ENCODE measurements around the gene RIBC1.
"Not testable (repeated sequence)": the region's sequence is repeated elsewhere in the genome, so short reads cannot be mapped to it uniquely, and the experiment has no call there.

Gene RIBC1

GRCh38 chrX:53437206-53437605 is 14.5 kb downstream of the RIBC1 start:
- DNase-seq, result no peak

- DNase-seq, result no peak
These were observed 15.6 kb downstream of the RIBC1 start for GRCh38 chrX:53438174-53438831.

GRCh38 chrX:53438832-53439230 is 16.2 kb downstream of the RIBC1 start:
- DNase-seq, result no peak

GRCh38 chrX:53440101-53440500 is 17.4 kb downstream of the RIBC1 start:
- no peak for DNase-seq

- peak; percentile 61 to 72 for DNase-seq
These were observed 18.2 kb downstream of the RIBC1 start for GRCh38 chrX:53440621-53441517.

- DNase-seq, result peak; percentile 56 to 63
These were observed 19.1 kb downstream of the RIBC1 start for GRCh38 chrX:53441531-53442321.

GRCh38 chrX:53442322-53442631 is 19.6 kb downstream of the RIBC1 start:
- DNase-seq, result peak; percentile 26 to 32

GRCh38 chrX:53445977-53446376 is 23.3 kb downstream of the RIBC1 start:
- peak; percentile 40 to 62 for DNase-seq

GRCh38 chrX:53447441-53447840 is 24.8 kb downstream of the RIBC1 start:
- no peak for DNase-seq

GRCh38 chrX:53449632-53450031 is 27.0 kb downstream of the RIBC1 start:
- no peak for DNase-seq

- peak in 1 of 2 donors; percentile 4 for DNase-seq
These were observed 30.1 kb downstream of the RIBC1 start for GRCh38 chrX:53452812-53453211.

GRCh38 chrX:53456254-53456653 is 33.6 kb downstream of the RIBC1 start:
- peak; percentile 11 to 48 for DNase-seq

GRCh38 chrX:53458082-53458481 is 35.4 kb downstream of the RIBC1 start:
- DNase-seq, result no peak

GRCh38 chrX:53468659-53469058 is 46.0 kb downstream of the RIBC1 start:
- not testable (repeated sequence) for DNase-seq

- no peak for DNase-seq
These were observed 48.7 kb downstream of the RIBC1 start for GRCh38 chrX:53471346-53471745.

GRCh38 chrX:53474707-53475106 is 52.0 kb downstream of the RIBC1 start:
- peak; percentile 24 to 60 for DNase-seq

GRCh38 chrX:53476371-53476770 is 53.7 kb downstream of the RIBC1 start:
- DNase-seq, result no peak

- DNase-seq, result no peak
These were observed 56.6 kb downstream of the RIBC1 start for GRCh38 chrX:53479301-53479700.

Measured in inflammatory macrophage (primary cell).